ENCODE data around the gene DNHD1.
"Not testable (repeated sequence)": the region's sequence is repeated elsewhere in the genome, so short reads cannot be mapped to it uniquely, and the experiment has no call there.

Gene DNHD1

DNA sequence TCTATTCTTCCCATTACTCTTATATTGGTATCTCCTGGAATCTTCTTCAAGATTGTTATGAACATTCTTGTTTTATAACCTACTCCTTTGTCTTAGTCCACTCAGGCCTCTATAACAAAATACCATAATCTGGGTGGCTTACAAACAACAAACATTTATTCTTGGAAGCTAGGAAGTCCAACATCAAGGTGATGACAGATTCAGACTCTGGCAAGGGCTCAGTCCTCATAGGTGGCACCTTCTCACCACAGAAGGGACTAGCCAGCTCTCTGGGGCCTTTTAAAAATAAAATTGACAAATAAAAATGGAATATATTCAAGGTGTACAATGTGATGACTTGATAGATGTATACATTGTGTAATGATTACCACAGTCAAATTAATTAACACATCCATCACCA is 19.8 kb downstream of the DNHD1 start:
- H3K4me1 ChIP-seq (ENCODE audit: low read length), result no peaks in the 10 kb centered on the region
- H3K4me2 ChIP-seq (ENCODE audit: low read depth, low read length), result no peak overlapping the region
- H3K27me3 ChIP-seq (replicated peaks; ENCODE audit: insufficient read depth, low read length), result peaks cover 11% of the 10 kb centered on the region; the same call in 1 of the 2 replicates
- no peak overlapping the region for H3K4me3 ChIP-seq (ENCODE audit: low read length)
- no peak overlapping the region for H3K9ac ChIP-seq (ENCODE audit: low read length)
- H4K20me1 ChIP-seq (ENCODE audit: insufficient read depth, low read length), result peaks cover 5% of the 10 kb centered on the region; the same call in 1 of the 2 replicates
- TF ChIP-seq EZH2 (optimal IDR thresholded peaks at IDR 0.05; ENCODE audit: low read depth, low read length), result no peak
- TF ChIP-seq, protein P1, sequence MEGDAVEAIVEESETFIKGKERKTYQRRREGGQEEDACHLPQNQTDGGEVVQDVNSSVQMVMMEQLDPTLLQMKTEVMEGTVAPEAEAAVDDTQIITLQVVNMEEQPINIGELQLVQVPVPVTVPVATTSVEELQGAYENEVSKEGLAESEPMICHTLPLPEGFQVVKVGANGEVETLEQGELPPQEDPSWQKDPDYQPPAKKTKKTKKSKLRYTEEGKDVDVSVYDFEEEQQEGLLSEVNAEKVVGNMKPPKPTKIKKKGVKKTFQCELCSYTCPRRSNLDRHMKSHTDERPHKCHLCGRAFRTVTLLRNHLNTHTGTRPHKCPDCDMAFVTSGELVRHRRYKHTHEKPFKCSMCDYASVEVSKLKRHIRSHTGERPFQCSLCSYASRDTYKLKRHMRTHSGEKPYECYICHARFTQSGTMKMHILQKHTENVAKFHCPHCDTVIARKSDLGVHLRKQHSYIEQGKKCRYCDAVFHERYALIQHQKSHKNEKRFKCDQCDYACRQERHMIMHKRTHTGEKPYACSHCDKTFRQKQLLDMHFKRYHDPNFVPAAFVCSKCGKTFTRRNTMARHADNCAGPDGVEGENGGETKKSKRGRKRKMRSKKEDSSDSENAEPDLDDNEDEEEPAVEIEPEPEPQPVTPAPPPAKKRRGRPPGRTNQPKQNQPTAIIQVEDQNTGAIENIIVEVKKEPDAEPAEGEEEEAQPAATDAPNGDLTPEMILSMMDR (IDR thresholded peaks at IDR 0.05; ENCODE audit: low read length), result no peak
- TF ChIP-seq EZH2phosphoT487 (IDR thresholded peaks at IDR 0.05; ENCODE audit: low read length), result no peak
- no peaks in the 10 kb centered on the region for H3F3A ChIP-seq (ENCODE audit: insufficient read depth, low read length)
- H3K79me2 ChIP-seq (ENCODE audit: low read length), result no peaks in the 10 kb centered on the region
- H2AFZ ChIP-seq (ENCODE audit: low read length), result no peak overlapping the region
- no peak for DNase-seq
- no peaks in the 10 kb centered on the region for H3K9me2 ChIP-seq (replicated peaks; ENCODE audit: insufficient read depth, low read length)
- H3K36me3 ChIP-seq (replicated peaks; ENCODE audit: insufficient read depth, low read length), result no peaks in the 10 kb centered on the region
- H3K27ac ChIP-seq (ENCODE audit: low read length), result no peak overlapping the region
- H3K9me3 ChIP-seq (replicated peaks; ENCODE audit: insufficient read depth, low read length), result no peaks in the 10 kb centered on the region

DNA sequence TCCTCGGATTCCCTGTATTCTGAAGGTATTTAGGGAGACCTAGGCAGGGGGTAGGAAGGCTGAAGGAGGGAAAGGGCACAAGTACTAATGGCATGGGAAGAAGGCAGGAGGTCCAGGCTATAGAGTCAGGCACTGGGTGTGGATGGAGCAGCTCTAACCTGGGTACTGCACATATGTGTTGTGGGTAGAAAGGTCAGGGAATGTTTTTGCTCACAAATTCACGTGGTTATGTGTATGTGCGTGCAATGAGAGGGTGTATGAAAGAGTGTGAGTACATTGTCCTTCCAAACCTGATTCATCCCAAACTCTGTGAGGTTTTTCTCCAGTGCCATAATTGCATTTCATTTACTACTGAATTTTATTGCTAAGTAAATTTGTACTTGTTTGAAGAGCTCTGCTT is 23.2 kb downstream of the DNHD1 start:
- H3F3A ChIP-seq (ENCODE audit: insufficient read depth, low read length), result no peaks in the 10 kb centered on the region
- no peaks in the 10 kb centered on the region for H3K9me3 ChIP-seq (replicated peaks; ENCODE audit: insufficient read depth, low read length)
- H3K9ac ChIP-seq (ENCODE audit: low read length), result no peak overlapping the region
- H3K4me1 ChIP-seq (ENCODE audit: low read length), result no peaks in the 10 kb centered on the region
- no peaks in the 10 kb centered on the region for H3K79me2 ChIP-seq (ENCODE audit: low read length)
- peaks cover 40% of the 10 kb centered on the region for H3K27me3 ChIP-seq (replicated peaks; ENCODE audit: insufficient read depth, low read length)
- no peak for DNase-seq
- TF ChIP-seq, protein P1 (IDR thresholded peaks at IDR 0.05; ENCODE audit: low read length), result no peak
- no peak for TF ChIP-seq EZH2 (optimal IDR thresholded peaks at IDR 0.05; ENCODE audit: low read depth, low read length)
- no peak for TF ChIP-seq EZH2phosphoT487 (IDR thresholded peaks at IDR 0.05; ENCODE audit: low read length)
- H3K4me2 ChIP-seq (ENCODE audit: low read depth, low read length), result no peak overlapping the region
- H3K4me3 ChIP-seq (ENCODE audit: low read length), result no peak overlapping the region
- no peaks in the 10 kb centered on the region for H3K9me2 ChIP-seq (replicated peaks; ENCODE audit: insufficient read depth, low read length)
- no peaks in the 10 kb centered on the region for H3K36me3 ChIP-seq (replicated peaks; ENCODE audit: insufficient read depth, low read length)
- no peak overlapping the region for H3K27ac ChIP-seq (ENCODE audit: low read length)
- H2AFZ ChIP-seq (ENCODE audit: low read length), result no peak overlapping the region
- H4K20me1 ChIP-seq (ENCODE audit: insufficient read depth, low read length), result peaks cover 12% of the 10 kb centered on the region

DNA sequence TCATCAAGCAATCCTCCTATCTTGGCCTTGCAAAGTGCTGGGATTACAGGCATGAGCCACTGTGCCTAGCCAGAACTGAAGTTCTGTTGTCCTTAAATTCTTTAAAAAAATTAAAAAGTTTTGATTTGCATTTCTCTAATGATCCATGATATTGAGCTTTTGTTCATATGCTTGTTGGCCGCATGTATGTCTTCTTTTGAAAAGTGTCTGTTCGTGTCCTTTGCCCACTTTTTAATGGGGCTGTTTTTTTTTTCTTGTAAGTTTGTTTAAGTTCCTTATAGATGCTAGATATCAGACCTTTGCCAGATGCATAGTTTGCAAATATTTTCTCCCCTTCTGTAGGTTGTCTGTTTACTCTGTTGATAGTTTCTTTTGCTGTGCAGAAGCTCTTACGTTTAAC is 24.9 kb downstream of the DNHD1 start:
- H3K4me3 ChIP-seq (ENCODE audit: low read length); H3K9me2 ChIP-seq (replicated peaks; ENCODE audit: insufficient read depth, low read length); H2AFZ ChIP-seq (ENCODE audit: low read length); H3K79me2 ChIP-seq (ENCODE audit: low read length); H3K27ac ChIP-seq (ENCODE audit: low read length); H3K9me3 ChIP-seq (replicated peaks; ENCODE audit: insufficient read depth, low read length); DNase-seq; H3K9ac ChIP-seq (ENCODE audit: low read length); H3K4me2 ChIP-seq (ENCODE audit: low read depth, low read length); H3K36me3 ChIP-seq (replicated peaks; ENCODE audit: insufficient read depth, low read length): not testable (repeated sequence)
- Histone ChIP-seq H3K27me3 (replicated peaks; ENCODE audit: insufficient read depth, low read length) (peaks cover 48% of the 10 kb centered on the region), H3K4me1 (ENCODE audit: low read length) (peaks cover 11% of the 10 kb centered on the region), H4K20me1 (ENCODE audit: insufficient read depth, low read length) (peaks cover 22% of the 10 kb centered on the region), H3F3A (ENCODE audit: insufficient read depth, low read length) (peaks cover 11% of the 10 kb centered on the region)

- Histone ChIP-seq H3K79me2 (ENCODE audit: low read length) (no peaks in the 10 kb centered on the region), H3K36me3 (replicated peaks; ENCODE audit: insufficient read depth, low read length) (no peaks in the 10 kb centered on the region), H3K4me2 (ENCODE audit: low read depth, low read length) (no peak overlapping the region), H4K20me1 (ENCODE audit: insufficient read depth, low read length) (peaks cover 35% of the 10 kb centered on the region), H3K27ac (ENCODE audit: low read length) (no peak overlapping the region), H3K9me3 (replicated peaks; ENCODE audit: insufficient read depth, low read length) (no peaks in the 10 kb centered on the region), H3K9me2 (replicated peaks; ENCODE audit: insufficient read depth, low read length) (no peaks in the 10 kb centered on the region), H3K27me3 (replicated peaks; ENCODE audit: insufficient read depth, low read length) (peaks cover 61% of the 10 kb centered on the region), H3K4me3 (ENCODE audit: low read length) (no peak overlapping the region), H3K4me1 (ENCODE audit: low read length) (peaks cover 13% of the 10 kb centered on the region), H3K9ac (ENCODE audit: low read length) (no peak overlapping the region), H2AFZ (ENCODE audit: low read length) (no peak overlapping the region), H3F3A (ENCODE audit: insufficient read depth, low read length) (peaks cover 11% of the 10 kb centered on the region)
- no peak for TF ChIP-seq EZH2phosphoT487 (IDR thresholded peaks at IDR 0.05; ENCODE audit: low read length)
- TF ChIP-seq EZH2 (optimal IDR thresholded peaks at IDR 0.05; ENCODE audit: low read depth, low read length), result no peak
- TF ChIP-seq, protein P1 (IDR thresholded peaks at IDR 0.05; ENCODE audit: low read length), result no peak
- no peak for DNase-seq
Measured at GRCh38 chr11:6523253-6523652, 26.2 kb downstream of the DNHD1 start.

All from MM.1S (cell line).